Limb (tissue), 2 donors: ENCODE results near the gene OXA1L.
"Not testable (repeated sequence)": the region's sequence is repeated elsewhere in the genome, so short reads cannot be mapped to it uniquely, and the experiment has no call there.

Experiments
- DNase-seq, 2 donors: peaks; one replicate each; pipeline ENCODE4 v3.0.0-alpha.2; 2016; ENCODE audit errors: extremely low spot score in 2 of 2

Gene OXA1L

DNA sequence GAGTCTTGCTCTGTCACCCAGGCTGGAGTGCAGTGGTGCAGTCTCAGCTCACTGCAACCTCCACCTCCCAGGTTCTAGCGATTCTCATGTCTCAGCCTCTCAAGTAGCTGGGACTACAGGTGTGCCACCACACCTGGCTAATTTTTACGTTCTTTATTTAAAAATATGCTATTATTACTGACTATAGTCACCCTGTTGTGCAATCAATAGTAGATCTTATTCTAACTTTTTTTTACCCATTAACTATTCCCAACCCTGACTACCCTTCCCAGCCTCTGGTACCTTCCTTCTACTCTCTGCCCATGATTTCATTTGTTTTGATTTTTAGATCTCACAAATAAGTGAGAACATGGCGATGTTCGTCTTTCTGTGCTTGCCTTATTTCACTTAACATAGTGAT lies 2.5 kb downstream of the OXA1L start:
- no peak for DNase-seq

DNA sequence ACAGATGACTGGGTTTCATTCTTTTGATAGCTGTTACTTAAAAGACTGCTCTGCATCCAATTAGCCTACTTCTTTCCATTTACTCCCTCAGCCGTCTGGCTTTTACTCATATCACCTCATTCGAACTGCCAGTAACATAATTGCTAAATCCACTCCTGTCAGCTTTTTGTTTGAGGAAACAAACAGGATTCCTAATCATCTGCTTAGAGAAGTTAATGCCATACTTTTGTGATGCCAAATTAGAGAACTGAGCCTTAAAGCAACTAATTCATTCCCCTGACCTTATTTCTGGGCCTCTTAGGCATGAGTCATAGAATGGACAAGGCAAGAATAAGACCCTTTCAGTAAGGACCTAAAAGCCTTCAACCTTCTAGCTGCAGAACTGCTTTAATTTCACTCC lies 2.9 kb downstream of the OXA1L start:
- DNase-seq, result no peak

- DNase-seq, result no peak
These were observed 4.1 kb downstream of the OXA1L start for GRCh38 chr14:22770481-22771187.

- DNase-seq, result no peak
These were observed 6.2 kb downstream of the OXA1L start for GRCh38 chr14:22772725-22773124.

DNA sequence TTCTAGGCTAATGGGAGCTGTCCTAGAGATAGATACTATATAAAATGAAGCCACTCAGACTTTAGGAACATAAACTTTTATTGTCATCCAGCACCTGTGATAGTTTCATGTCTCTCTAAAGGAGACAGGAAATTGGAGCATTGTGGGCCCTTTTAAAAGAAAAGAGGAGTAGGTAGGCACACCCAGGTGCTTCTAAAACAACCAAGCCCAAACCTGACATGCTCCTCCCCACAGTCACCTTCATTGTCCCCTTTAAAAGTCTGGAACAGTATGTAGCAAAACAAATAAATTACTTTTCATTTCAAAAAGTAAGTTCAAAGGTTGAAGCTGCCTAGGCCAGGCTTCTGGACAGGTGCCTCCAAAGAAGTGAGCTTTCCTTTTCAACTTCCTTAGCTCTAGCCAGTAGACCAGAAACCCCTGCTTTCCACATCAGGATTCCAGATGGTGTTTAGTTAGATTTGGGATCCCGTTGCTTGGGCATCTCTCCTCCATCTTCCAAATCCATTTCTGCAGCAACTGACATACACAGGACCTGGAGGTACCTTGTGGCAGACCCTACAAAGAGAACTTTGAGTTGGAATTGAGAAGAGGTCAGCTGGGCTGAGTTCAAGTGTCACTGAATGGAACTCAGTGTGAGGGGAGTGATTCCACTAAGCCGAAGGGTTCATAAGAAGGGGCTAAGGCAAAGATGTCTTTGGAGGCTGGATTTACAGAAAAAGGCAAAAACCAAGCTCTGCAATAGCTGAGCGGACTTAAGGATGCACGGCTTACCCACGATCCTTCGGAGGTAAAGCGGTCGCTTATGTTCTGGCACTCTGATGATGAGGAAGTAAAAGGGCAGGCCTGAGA lies 6.9 kb downstream of the OXA1L start:
- no peak for DNase-seq

- DNase-seq, result no peak
These were observed 7.7 kb downstream of the OXA1L start for GRCh38 chr14:22774011-22774706.

DNA sequence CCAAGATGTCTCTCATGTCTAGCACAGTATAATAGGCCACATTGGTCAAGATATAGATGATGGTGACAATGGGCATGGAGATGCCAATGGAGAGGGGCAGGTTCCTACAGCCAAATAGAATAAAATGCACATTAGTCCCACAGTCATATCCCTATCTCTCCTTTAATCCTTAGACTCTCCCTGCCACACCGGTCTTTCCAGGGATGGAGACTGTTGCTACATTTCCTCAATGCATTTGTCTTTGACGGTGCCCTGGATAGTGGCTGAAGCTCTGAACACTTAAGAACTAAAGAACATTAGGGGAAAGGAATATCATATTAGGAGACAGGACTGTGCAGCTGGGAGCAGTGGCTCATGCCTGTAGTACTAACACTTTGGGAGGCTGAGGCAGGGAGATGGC lies 9.7 kb downstream of the OXA1L start:
- DNase-seq, result no peak

- DNase-seq, result not testable (repeated sequence)
These were observed 10.4 kb downstream of the OXA1L start for GRCh38 chr14:22776849-22777248.

DNA sequence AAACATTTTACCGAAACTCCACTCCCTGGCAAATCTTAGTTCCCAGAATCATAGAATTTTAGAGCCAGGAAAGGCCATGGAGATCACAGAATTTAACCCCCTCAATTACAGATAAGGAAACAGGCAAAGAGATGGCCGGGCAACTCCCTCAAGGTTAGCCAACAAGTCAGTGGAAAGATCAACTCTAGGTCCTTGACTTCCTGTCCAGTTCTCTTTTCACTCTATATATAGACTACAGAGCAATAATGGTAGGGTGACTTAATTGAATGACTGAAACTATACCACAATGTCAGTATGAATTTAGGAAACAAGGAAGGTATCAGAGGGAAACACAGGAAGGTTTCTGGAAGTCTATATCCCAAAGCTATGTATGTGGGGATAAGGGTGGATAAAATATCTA lies 11.6 kb downstream of the OXA1L start:
- no peak for DNase-seq

GRCh38 chr14:22780105-22780679 lies 13.7 kb downstream of the OXA1L start:
- no peak for DNase-seq

GRCh38 chr14:22780941-22781300 lies 14.4 kb downstream of the OXA1L start:
- DNase-seq, result no peak

GRCh38 chr14:22781301-22781991 lies 15.0 kb downstream of the OXA1L start:
- DNase-seq, result no peak

- DNase-seq, result no peak
These were observed 20.2 kb downstream of the OXA1L start for GRCh38 chr14:22786685-22787084.

- DNase-seq, result no peak
These were observed 24.8 kb downstream of the OXA1L start for GRCh38 chr14:22791301-22791700.

- no peak for DNase-seq
These were observed 25.7 kb downstream of the OXA1L start for GRCh38 chr14:22792158-22792557.

DNA sequence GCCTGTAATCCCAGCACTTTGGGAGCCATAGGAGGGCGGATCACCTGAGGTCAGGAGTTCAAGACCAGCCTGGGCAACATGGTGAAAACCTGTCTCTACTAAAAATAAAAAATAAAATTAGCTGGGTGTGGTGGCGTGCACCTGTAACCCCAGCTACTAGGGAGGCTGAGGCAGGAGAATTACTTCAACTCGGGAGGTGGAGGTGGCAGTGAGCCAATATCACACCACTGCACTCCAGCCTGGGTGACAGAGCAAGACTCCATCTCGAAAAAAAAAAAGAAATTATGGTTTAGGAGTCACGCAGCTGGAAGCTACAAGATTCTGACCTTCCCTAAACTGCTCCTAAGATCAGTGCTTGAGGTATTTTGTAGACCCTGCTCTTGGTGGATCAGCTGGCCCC lies 27.1 kb downstream of the OXA1L start:
- not testable (repeated sequence) for DNase-seq

DNA sequence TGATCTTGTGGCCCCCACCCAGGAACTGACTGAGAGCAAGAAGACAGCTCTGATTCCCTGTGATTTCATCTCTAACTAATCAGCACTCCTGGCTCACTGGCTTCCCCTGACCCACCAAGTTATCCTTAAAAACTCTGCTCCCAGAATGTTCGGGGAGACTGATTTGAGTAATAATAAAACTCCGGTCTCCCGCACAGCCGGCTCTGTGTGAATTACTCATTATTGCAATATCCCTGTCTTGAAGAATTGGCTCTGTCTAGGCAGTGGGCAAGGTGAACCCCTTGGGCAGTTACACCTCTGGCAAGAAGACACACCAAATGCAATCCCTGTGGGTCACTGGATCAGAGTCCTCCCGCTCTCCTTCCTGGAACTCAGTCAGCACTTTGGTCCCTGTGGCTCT lies 27.5 kb downstream of the OXA1L start:
- no peak for DNase-seq

DNA sequence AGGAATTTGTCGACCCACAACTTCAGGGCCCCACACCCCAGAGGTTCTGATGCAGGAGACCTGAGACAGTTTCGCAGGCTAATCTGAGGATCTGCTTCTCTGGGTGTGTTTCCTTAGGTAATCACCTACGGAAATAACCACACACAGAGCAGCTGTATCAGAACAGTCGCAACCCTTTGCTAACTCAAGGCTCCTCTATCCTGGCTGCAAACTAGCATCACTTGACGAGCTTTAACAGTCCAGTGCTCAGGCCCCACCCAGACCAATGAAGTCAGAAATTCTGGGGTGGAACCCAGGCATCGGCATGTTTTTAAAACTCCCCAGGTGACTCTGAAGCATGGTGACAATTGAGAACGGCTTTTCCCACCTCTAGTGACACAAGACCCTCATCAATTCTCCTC lies 28.1 kb downstream of the OXA1L start:
- DNase-seq, result no peak

GRCh38 chr14:22796087-22796707 lies 29.7 kb downstream of the OXA1L start:
- no peak for DNase-seq

DNA sequence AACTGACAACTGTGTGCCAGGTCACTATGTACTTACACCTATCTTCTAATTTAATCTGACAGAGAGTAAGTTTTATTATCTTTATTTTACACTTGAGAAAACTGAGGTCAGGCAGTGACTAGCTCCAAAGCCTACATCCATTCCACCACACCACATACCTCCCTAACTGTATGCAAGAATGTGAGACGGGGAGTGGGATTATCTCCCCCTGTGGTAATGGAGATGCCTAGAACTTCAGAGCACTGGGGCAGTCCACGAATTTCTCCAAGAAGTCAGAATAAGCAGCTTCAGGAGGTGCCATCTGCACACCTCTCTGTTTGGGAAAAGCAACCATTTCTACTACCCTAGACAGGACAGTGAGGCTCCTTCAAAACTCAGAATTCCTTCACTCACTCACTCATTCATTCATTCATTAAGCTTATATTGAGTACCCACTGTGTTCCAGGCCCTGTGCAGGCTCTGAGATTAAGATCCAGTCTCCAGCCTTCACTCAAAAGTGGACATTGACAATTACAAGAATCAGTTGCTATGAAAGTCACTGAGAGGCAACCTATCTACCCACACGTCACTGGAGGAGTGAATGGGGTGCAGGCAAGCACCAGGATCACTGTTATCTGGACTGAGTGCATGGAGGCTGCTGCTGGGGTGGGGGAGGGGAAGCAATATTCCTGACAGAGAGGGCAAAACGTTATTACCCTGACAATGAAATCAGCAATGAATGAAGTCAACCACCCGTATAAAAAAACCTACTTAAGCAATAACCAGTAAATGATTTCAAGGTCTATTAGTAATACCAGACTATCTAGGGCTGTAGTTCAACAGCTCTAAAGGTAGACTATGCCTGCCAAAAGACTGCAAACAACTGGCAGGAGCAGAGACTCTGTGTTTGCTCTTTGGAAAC lies 30.8 kb downstream of the OXA1L start:
- no peak for DNase-seq
